ENCODE results near the gene TMEM163. TPM values are rescaled to one million over a fixed set of nuclear protein-coding genes. Genes with fewer than 3 reads are reported as not detected.

The TMEM163 gene
- total RNA-seq, 1 donor from 2014 or later, result 1.0 TPM

DNA sequence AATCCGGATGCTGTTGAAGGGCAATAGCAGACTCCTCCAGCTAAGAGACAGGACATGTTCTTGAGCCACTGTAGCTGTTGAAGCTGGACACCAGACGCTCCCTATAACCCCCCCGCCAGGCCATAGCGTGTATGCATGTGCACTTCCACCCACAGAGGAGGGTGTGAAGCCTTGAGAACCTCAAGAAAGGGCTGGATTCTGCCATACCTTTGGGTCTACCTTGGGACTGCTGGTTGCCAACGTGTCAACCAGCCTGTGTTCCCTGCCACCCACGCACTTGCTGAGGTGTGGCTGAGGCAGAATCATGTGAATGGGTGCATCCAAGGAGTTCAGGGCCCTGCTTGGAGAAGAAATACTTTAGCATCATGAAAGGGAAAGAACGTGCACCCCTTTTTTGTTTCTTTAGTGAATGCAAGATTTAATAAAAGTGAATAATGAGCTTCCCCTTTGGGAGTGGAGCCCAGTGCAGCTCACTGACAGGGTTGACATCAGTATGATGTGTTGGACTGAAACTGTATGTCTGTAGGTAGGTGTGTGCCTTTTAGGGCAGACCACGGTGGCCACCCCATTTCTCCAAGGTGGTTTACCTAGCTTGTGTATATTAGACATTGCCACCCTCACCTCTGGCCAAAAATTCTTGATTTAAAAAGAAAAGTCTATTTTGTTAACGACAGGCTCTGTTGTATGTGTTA is 266.6 kb downstream of the TMEM163 start:
- H3K36me3 Mint-ChIP-seq (ENCODE audit: low read depth), result no peaks in the 10 kb centered on the region
- no peak overlapping the region for H3K4me3 Mint-ChIP-seq
- no peaks in the 10 kb centered on the region for H3K27me3 Mint-ChIP-seq (ENCODE audit: low read depth)
- H3K9me3 Mint-ChIP-seq, result no peaks in the 10 kb centered on the region
- H3K27ac Mint-ChIP-seq (ENCODE audit: unreplicated experiment), result no peak overlapping the region
- no peak for DNase-seq (ENCODE audit: low read depth, low spot score)
- H3K4me1 Mint-ChIP-seq, result peaks cover 3% of the 10 kb centered on the region
- TF ChIP-seq, protein P1, sequence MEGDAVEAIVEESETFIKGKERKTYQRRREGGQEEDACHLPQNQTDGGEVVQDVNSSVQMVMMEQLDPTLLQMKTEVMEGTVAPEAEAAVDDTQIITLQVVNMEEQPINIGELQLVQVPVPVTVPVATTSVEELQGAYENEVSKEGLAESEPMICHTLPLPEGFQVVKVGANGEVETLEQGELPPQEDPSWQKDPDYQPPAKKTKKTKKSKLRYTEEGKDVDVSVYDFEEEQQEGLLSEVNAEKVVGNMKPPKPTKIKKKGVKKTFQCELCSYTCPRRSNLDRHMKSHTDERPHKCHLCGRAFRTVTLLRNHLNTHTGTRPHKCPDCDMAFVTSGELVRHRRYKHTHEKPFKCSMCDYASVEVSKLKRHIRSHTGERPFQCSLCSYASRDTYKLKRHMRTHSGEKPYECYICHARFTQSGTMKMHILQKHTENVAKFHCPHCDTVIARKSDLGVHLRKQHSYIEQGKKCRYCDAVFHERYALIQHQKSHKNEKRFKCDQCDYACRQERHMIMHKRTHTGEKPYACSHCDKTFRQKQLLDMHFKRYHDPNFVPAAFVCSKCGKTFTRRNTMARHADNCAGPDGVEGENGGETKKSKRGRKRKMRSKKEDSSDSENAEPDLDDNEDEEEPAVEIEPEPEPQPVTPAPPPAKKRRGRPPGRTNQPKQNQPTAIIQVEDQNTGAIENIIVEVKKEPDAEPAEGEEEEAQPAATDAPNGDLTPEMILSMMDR (conservative IDR thresholded peaks at IDR 0.05), result no peak

DNA sequence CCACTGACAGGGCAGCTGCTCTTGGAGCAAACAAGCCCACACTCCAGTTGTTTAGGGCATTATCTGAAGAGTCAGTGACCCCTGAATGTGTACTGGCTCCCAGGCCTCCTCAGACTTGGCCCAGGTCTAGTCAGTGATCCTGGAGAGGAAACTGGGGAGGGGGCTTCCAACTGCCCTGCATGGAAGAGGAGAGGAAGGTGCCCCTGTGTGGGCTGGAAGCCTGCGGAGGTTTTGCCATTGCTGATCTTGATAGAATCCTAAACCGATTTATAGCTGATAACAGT is 267.5 kb downstream of the TMEM163 start:
- DNase-seq (ENCODE audit: low read depth, low spot score), result no peak
- TF ChIP-seq, protein P1 (conservative IDR thresholded peaks at IDR 0.05), result no peak

DNA sequence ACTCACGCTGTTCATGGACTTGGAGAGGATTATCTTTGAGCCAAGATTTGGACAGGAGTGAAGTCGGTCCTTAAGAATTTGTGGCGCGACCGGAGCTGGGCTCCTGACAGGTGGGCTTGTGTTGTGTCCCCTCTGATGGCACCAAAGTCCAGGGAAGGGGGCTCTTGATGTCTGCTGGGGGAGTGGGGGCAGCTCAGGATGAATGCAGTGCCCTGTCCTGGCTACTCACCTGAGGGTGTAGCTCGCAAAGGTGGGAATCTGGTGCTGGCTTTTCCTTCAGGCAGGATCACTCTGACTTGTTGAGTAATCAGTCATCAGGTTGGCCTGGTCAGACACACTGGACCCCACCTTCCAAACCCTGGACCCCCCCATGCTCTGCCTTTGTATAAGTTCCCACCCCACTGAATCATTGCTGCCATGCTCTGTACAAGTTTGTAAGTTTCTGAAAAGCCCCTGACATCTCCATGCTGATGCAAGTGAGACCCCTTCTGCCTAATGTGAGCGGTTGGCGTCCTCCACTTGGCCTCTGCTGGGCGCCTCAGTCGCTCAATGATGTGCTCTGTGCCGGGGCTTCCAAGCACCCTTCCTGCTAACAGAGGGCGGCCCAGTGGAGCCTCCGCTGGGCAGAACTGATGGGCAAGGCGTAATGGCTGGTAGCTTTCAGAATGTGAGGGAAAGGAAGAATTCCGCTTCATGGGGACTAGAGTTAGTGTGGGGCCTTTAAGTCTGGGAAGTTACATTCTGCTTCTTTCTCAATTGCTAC is 268.9 kb downstream of the TMEM163 start:
- Mint-ChIP-seq H3K36me3 (ENCODE audit: low read depth) (no peaks in the 10 kb centered on the region), H3K4me1 (peaks cover 3% of the 10 kb centered on the region), H3K27me3 (ENCODE audit: low read depth) (no peaks in the 10 kb centered on the region), H3K9me3 (no peaks in the 10 kb centered on the region), H3K4me3 (no peak overlapping the region), H3K27ac (ENCODE audit: unreplicated experiment) (no peak overlapping the region)
- TF ChIP-seq, protein P1 (conservative IDR thresholded peaks at IDR 0.05), result no peak
- DNase-seq (ENCODE audit: low read depth, low spot score), result no peak

More for the DNA sequence above, 267.5 kb downstream of the TMEM163 start:
- Mint-ChIP-seq H3K4me3 (no peak overlapping the region), H3K27me3 (ENCODE audit: low read depth) (no peaks in the 10 kb centered on the region), H3K4me1 (peaks cover 3% of the 10 kb centered on the region), H3K9me3 (no peaks in the 10 kb centered on the region), H3K36me3 (ENCODE audit: low read depth) (no peaks in the 10 kb centered on the region), H3K27ac (ENCODE audit: unreplicated experiment) (no peak overlapping the region)

DNA sequence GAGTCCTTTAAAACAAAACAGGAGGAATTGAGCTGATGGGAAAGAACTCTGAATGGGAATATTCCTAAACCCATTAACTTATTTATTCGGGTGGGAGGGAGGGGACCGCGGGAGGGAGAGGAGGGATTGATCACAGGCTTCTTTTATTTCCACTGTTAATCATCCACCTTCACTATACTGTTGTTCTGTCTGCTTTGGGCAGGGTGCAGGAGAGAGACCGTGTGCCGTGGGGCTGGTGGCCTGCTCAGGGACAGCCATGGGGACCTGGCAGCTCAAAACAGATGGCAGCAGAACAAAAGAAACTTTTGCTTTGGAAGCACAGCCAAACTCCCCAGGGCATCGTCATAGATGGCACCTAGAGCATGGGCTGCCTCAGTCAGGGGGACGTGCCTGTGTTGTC is 269.6 kb downstream of the TMEM163 start:
- Mint-ChIP-seq H3K4me3 (no peak overlapping the region), H3K9me3 (no peaks in the 10 kb centered on the region), H3K27ac (ENCODE audit: unreplicated experiment) (no peak overlapping the region), H3K27me3 (ENCODE audit: low read depth) (no peaks in the 10 kb centered on the region), H3K4me1 (peaks cover 3% of the 10 kb centered on the region), H3K36me3 (ENCODE audit: low read depth) (no peaks in the 10 kb centered on the region)
- no peak for DNase-seq (ENCODE audit: low read depth, low spot score)
- TF ChIP-seq, protein P1 (conservative IDR thresholded peaks at IDR 0.05), result no peak

DNA sequence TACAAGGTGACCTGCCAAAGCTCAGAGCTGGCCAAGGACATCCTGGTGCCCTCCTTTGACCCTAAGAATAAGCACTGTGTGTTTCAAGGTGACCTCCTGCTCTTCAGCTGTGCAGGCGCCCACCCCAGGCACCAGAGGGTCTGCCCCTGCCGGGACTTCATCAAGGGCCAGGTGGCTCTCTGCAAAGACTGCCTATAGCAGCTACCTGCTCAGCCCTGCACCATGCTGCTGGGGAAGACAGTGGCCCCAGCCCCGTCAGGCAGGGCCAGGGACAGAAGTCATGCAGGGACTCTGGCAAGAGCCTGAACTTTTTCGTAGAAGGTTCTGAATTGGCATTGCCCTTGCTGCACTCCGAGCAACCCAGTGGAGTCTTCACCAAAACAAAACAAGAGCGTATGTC is 270.1 kb downstream of the TMEM163 start:
- DNase-seq (ENCODE audit: low read depth, low spot score), result no peak
- no peaks in the 10 kb centered on the region for H3K9me3 Mint-ChIP-seq
- TF ChIP-seq, protein P1 (conservative IDR thresholded peaks at IDR 0.05), result no peak
- H3K4me3 Mint-ChIP-seq, result no peak overlapping the region
- no peaks in the 10 kb centered on the region for H3K36me3 Mint-ChIP-seq (ENCODE audit: low read depth)
- H3K27me3 Mint-ChIP-seq (ENCODE audit: low read depth), result no peaks in the 10 kb centered on the region
- H3K4me1 Mint-ChIP-seq, result peaks cover 3% of the 10 kb centered on the region
- H3K27ac Mint-ChIP-seq (ENCODE audit: unreplicated experiment), result no peak overlapping the region
